ENCODE measurements around the gene LRPAP1.

LRPAP1 gene

DNA sequence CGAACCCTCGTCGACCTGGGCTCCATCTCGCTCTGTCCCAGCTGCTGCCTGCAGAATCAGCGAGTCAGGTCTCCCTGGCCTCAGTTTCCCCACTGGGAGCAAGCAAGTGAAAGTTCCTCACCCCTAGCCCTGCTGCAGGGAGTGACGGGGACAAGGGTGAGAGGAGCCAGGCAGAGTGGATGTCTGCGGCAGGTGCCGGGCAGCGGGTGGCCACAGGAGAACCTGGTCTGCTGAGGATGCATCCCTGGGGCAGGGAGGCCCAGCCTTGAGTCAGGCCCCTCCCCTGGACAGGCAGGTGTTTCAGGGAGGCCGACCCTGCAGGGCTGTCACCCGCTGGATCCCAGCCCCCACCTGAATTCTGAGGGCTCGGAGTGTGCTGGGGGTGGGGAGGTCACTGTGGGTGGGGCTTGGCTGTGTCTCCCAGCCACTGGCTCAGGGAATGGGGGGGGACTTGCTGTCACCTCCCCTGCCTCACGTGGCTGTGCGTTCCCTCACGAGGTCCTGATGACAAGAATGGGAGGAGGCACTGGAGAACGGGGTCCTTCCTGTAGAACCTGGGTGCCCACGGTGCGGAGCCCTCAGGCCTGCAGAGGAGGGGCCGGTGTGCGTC lies 33.2 kb downstream of the LRPAP1 start:
- Histone ChIP-seq H3K79me2 (ENCODE audit: control insufficient read depth, insufficient read depth, low read length, poor library complexity) (no peaks in the 10 kb centered on the region), H3K4me2 (ENCODE audit: low read length) (no peak overlapping the region), H3K18ac (ENCODE audit: low read length) (no peak overlapping the region), H4K12ac (ENCODE audit: low read depth, low read length) (no peak overlapping the region), H3K14ac (ENCODE audit: low read length) (no peak overlapping the region), H2AK5ac (ENCODE audit: low read length) (no peak overlapping the region), H4K91ac (ENCODE audit: low read depth, low read length) (no peak overlapping the region), H4K8ac (ENCODE audit: low read depth, low read length) (no peak overlapping the region), H3K4me3 (ENCODE audit: low read depth, low read length) (peak overlapping the region; percentile 11), H3K27ac (ENCODE audit: low read depth, low read length) (no peak overlapping the region), H2AFZ (ENCODE audit: insufficient read depth, low read length, poor library complexity) (no peak overlapping the region), H3K79me1 (ENCODE audit: low read length) (no peaks in the 10 kb centered on the region), H2BK120ac (ENCODE audit: insufficient read depth, low read length, poor library complexity) (no peak overlapping the region), H2BK5ac (ENCODE audit: low read depth, low read length, poor library complexity) (no peak overlapping the region), H3K4ac (ENCODE audit: low read depth, low read length) (no peak overlapping the region), H3K4me1 (ENCODE audit: control insufficient read depth in 1 of 2, insufficient read depth in 2 of 2, low read length in 2 of 2) (no peaks in the 10 kb centered on the region), H3K9me3 (ENCODE audit: insufficient read depth, low read depth, low read length) (no peaks in the 10 kb centered on the region), H3K23ac (ENCODE audit: low read length) (no peak overlapping the region), H2BK12ac (ENCODE audit: low read length) (no peak overlapping the region), H3K36me3 (ENCODE audit: control insufficient read depth in 1 of 2, insufficient read depth in 2 of 2, low read length in 2 of 2) (peaks cover 9 to 25% of the 10 kb centered on the region in 2 experiments), H3K27me3 (ENCODE audit: insufficient read depth, low read length) (no peaks in the 10 kb centered on the region), H3K9ac (ENCODE audit: low read length) (no peak overlapping the region)
- DNase-seq, result no peak
- no CpG with 5 or more reads among the region's 20 CpGs for WGBS (ENCODE audit: extremely low coverage, insufficient coverage, insufficient read length)

DNA sequence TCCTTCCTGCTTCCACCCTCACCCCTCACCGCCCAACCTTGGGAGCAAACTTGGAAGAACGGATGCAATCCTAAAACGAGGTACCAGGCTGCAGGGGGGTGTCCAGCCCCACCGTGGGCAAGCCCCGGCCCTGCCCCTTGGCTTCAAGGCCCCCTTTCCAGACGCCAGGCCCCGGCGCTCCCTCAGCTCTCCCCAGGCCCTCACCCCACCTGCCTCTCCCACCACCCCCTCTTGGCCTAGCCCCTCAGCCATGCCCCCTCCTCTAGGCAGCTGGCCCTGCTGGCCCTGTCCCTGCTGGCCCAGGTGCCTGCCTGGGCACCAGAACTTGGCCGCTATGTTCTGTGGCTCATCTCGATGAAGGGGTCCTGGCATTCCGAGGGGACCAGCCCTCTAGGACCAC lies 33.8 kb downstream of the LRPAP1 start:
- no CpG with 5 or more reads among the region's 11 CpGs for WGBS (ENCODE audit: extremely low coverage, insufficient coverage, insufficient read length)
- Histone ChIP-seq H3K79me2 (ENCODE audit: control insufficient read depth, insufficient read depth, low read length, poor library complexity) (no peaks in the 10 kb centered on the region), H2BK5ac (ENCODE audit: low read depth, low read length, poor library complexity) (no peak overlapping the region), H3K4ac (ENCODE audit: low read depth, low read length) (no peak overlapping the region), H3K36me3 (ENCODE audit: control insufficient read depth in 1 of 2, insufficient read depth in 2 of 2, low read length in 2 of 2) (peaks cover 9 to 25% of the 10 kb centered on the region in 2 experiments), H3K4me2 (ENCODE audit: low read length) (no peak overlapping the region), H3K18ac (ENCODE audit: low read length) (no peak overlapping the region), H4K12ac (ENCODE audit: low read depth, low read length) (no peak overlapping the region), H4K8ac (ENCODE audit: low read depth, low read length) (no peak overlapping the region), H3K9ac (ENCODE audit: low read length) (no peak overlapping the region), H3K9me3 (ENCODE audit: insufficient read depth, low read depth, low read length) (no peaks in the 10 kb centered on the region), H2AK5ac (ENCODE audit: low read length) (no peak overlapping the region), H2AFZ (ENCODE audit: insufficient read depth, low read length, poor library complexity) (no peak overlapping the region), H2BK12ac (ENCODE audit: low read length) (no peak overlapping the region), H3K4me3 (ENCODE audit: low read depth, low read length) (no peak overlapping the region), H3K79me1 (ENCODE audit: low read length) (no peaks in the 10 kb centered on the region), H3K14ac (ENCODE audit: low read length) (no peak overlapping the region), H3K23ac (ENCODE audit: low read length) (no peak overlapping the region), H2BK120ac (ENCODE audit: insufficient read depth, low read length, poor library complexity) (no peak overlapping the region), H3K27ac (ENCODE audit: low read depth, low read length) (no peak overlapping the region), H4K91ac (ENCODE audit: low read depth, low read length) (no peak overlapping the region), H3K27me3 (ENCODE audit: insufficient read depth, low read length) (no peaks in the 10 kb centered on the region), H3K4me1 (ENCODE audit: control insufficient read depth in 1 of 2, insufficient read depth in 2 of 2, low read length in 2 of 2) (no peaks in the 10 kb centered on the region)
- DNase-seq, result no peak

DNA sequence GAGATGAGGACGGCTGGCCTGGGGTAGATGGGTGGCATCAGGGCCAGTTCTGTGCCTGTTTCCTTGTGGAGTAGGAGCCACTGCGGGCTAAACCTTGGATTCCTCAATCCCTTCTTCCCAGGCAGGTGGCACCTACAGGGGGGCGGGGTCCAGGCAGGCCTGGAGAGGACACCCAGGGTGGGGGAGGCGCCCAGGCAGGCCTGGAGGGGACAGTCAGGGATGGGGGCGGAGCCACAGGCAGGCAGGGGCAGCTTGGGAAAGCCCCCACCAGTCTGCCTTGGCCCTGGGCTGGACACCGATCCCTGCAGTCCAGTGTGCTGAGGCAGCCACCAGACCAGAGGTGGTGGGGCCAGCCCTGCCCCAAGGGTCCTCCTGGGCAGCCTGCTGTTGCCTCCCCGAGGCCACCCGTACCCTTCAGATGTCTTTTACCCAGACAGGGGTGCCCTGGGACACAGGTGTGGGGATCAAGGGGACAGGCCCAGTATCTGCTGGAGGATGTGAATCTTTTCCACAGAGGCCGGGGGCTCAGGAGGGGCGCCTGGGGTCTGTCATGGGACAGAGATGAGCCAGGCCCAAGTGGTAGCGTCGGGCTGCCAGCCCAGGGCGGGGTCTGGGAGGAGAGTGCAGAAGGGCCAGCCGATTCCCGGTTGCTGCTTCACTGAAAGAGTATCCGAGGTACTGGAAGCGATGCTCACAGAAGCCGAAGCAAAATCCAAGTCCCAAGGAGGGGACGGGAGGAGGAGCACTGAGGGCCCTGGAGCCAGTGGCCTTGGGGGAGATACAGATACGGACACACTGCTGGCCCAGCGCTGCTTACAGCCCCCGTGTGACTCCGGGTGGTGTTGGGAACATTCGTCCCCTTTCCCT lies 34.5 kb downstream of the LRPAP1 start:
- no peak overlapping the region for H2AK5ac ChIP-seq (ENCODE audit: low read length)
- no peak overlapping the region for H3K9ac ChIP-seq (ENCODE audit: low read length)
- no peak overlapping the region for H4K8ac ChIP-seq (ENCODE audit: low read depth, low read length)
- H3K4me1 ChIP-seq (ENCODE audit: control insufficient read depth in 1 of 2, insufficient read depth in 2 of 2, low read length in 2 of 2), result no peaks in the 10 kb centered on the region
- WGBS (ENCODE audit: extremely low coverage, insufficient coverage, insufficient read length), result no CpG with 5 or more reads among the region's 24 CpGs
- H4K91ac ChIP-seq (ENCODE audit: low read depth, low read length), result no peak overlapping the region
- H3K23ac ChIP-seq (ENCODE audit: low read length), result no peak overlapping the region
- H3K4me3 ChIP-seq (ENCODE audit: low read depth, low read length), result no peak overlapping the region
- H3K36me3 ChIP-seq (ENCODE audit: control insufficient read depth in 1 of 2, insufficient read depth in 2 of 2, low read length in 2 of 2), result peaks cover 9 to 19% of the 10 kb centered on the region in 2 experiments
- H2AFZ ChIP-seq (ENCODE audit: insufficient read depth, low read length, poor library complexity), result no peak overlapping the region
- H2BK120ac ChIP-seq (ENCODE audit: insufficient read depth, low read length, poor library complexity), result no peak overlapping the region
- H3K9me3 ChIP-seq (ENCODE audit: insufficient read depth, low read depth, low read length), result no peaks in the 10 kb centered on the region
- H3K27ac ChIP-seq (ENCODE audit: low read depth, low read length), result no peak overlapping the region
- no peaks in the 10 kb centered on the region for H3K79me1 ChIP-seq (ENCODE audit: low read length)
- H4K12ac ChIP-seq (ENCODE audit: low read depth, low read length), result no peak overlapping the region
- H3K27me3 ChIP-seq (ENCODE audit: insufficient read depth, low read length), result no peaks in the 10 kb centered on the region
- DNase-seq, result peak in 1 of 2 donors; percentile 18
- H3K4ac ChIP-seq (ENCODE audit: low read depth, low read length), result no peak overlapping the region
- no peaks in the 10 kb centered on the region for H3K79me2 ChIP-seq (ENCODE audit: control insufficient read depth, insufficient read depth, low read length, poor library complexity)
- no peak overlapping the region for H3K14ac ChIP-seq (ENCODE audit: low read length)
- no peak overlapping the region for H2BK5ac ChIP-seq (ENCODE audit: low read depth, low read length, poor library complexity)
- H2BK12ac ChIP-seq (ENCODE audit: low read length), result no peak overlapping the region
- no peak overlapping the region for H3K4me2 ChIP-seq (ENCODE audit: low read length)
- no peak overlapping the region for H3K18ac ChIP-seq (ENCODE audit: low read length)

DNA sequence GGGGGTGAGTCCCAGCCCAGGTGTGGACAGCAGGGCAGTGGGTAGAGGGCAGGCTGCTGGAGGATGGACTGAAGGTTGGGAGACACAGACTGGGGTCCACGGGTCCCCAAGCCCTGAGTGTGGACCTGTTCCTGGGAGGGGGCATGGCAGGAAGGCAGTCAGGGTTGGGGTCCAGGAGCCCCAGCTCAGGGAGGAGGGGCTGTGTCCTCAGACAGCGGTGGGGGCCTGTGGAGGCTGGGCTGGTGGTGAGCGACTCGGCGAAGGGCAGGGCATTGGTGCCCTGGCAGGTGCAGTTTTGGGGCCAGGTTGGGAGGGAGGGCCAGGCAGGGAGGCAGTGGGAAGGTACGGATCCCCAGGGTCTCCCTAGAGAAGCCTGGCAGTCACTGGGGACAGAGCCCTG lies 35.1 kb downstream of the LRPAP1 start:
- no peak overlapping the region for H3K23ac ChIP-seq (ENCODE audit: low read length)
- no peak overlapping the region for H2BK5ac ChIP-seq (ENCODE audit: low read depth, low read length, poor library complexity)
- H3K4ac ChIP-seq (ENCODE audit: low read depth, low read length), result no peak overlapping the region
- H3K4me2 ChIP-seq (ENCODE audit: low read length), result no peak overlapping the region
- H3K79me2 ChIP-seq (ENCODE audit: control insufficient read depth, insufficient read depth, low read length, poor library complexity), result no peaks in the 10 kb centered on the region
- H3K27ac ChIP-seq (ENCODE audit: low read depth, low read length), result no peak overlapping the region
- no peak overlapping the region for H3K14ac ChIP-seq (ENCODE audit: low read length)
- no peaks in the 10 kb centered on the region for H3K27me3 ChIP-seq (ENCODE audit: insufficient read depth, low read length)
- no peak for DNase-seq
- no peak overlapping the region for H2AFZ ChIP-seq (ENCODE audit: insufficient read depth, low read length, poor library complexity)
- no peak overlapping the region for H4K12ac ChIP-seq (ENCODE audit: low read depth, low read length)
- H2BK12ac ChIP-seq (ENCODE audit: low read length), result no peak overlapping the region
- H3K36me3 ChIP-seq (ENCODE audit: control insufficient read depth in 1 of 2, insufficient read depth in 2 of 2, low read length in 2 of 2), result peaks cover 5 to 13% of the 10 kb centered on the region in 2 experiments
- no peaks in the 10 kb centered on the region for H3K79me1 ChIP-seq (ENCODE audit: low read length)
- no peak overlapping the region for H4K8ac ChIP-seq (ENCODE audit: low read depth, low read length)
- H2AK5ac ChIP-seq (ENCODE audit: low read length), result no peak overlapping the region
- H4K91ac ChIP-seq (ENCODE audit: low read depth, low read length), result no peak overlapping the region
- H3K18ac ChIP-seq (ENCODE audit: low read length), result no peak overlapping the region
- no peaks in the 10 kb centered on the region for H3K9me3 ChIP-seq (ENCODE audit: insufficient read depth, low read depth, low read length)
- no CpG with 5 or more reads among the region's 6 CpGs for WGBS (ENCODE audit: extremely low coverage, insufficient coverage, insufficient read length)
- H2BK120ac ChIP-seq (ENCODE audit: insufficient read depth, low read length, poor library complexity), result no peak overlapping the region
- no peaks in the 10 kb centered on the region for H3K4me1 ChIP-seq (ENCODE audit: control insufficient read depth in 1 of 2, insufficient read depth in 2 of 2, low read length in 2 of 2)
- H3K9ac ChIP-seq (ENCODE audit: low read length), result no peak overlapping the region
- H3K4me3 ChIP-seq (ENCODE audit: low read depth, low read length), result no peak overlapping the region

Measured in trophoblast cell (in vitro differentiated cells and primary cell).